Measurements from ENCODE around the gene RPP25L.

DNA sequence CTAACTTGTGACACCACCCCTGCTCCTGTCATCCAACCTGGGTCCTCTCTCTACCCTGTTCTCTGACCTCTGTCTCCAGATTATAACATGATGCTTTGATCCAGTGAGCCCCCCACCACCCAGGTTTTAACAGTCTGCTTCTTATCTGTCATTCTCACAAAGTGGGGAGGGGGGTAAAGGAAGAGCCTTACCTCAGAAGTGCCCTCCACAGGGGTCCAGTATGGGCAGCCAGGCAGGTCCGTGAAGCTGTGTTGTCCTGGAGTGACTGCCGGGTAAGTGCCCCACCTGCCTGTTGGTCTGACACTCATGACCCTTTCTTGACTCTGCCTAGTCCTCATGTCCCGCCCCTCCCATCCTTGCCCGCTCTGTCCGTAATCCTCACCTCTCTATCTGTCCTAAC is 43.5 kb upstream of the RPP25L start:
- TF ChIP-seq POLR2AphosphoS5 (IDR thresholded peaks at IDR 0.05; ENCODE audit: insufficient read depth in 1 of 2, low read depth in 1 of 2) = no peak
- no peak for TF ChIP-seq CTCF (IDR thresholded peaks at IDR 0.05)
- TF ChIP-seq POLR2A (IDR thresholded peaks at IDR 0.05) = no peak
